ENCODE data around the gene SHB. TPM values are rescaled to one million over a fixed set of nuclear protein-coding genes. Genes with fewer than 3 reads are reported as not detected.

Gene SHB
- polyA plus RNA-seq, 4 donors: 14.8 to 24.6 (median 15.7) TPM

GRCh38 chr9:37995961-37996818 is 72.8 kb downstream of the SHB start:
- no peak for DNase-seq (ENCODE audit: low read depth in 4 of 4, low spot score in 3 of 4)

GRCh38 chr9:37995348-37995737 is 73.7 kb downstream of the SHB start:
- no peak for DNase-seq (ENCODE audit: low read depth in 4 of 4, low spot score in 3 of 4)

GRCh38 chr9:37994639-37995347 is 74.2 kb downstream of the SHB start:
- no peak for DNase-seq (ENCODE audit: low read depth in 4 of 4, low spot score in 3 of 4)

- no peak for DNase-seq (ENCODE audit: low read depth in 4 of 4, low spot score in 3 of 4)
Observed at GRCh38 chr9:37992924-37993349, 76.1 kb downstream of the SHB start.

- no peak for DNase-seq (ENCODE audit: low read depth in 4 of 4, low spot score in 3 of 4)
Observed at GRCh38 chr9:37990404-37991015, 78.5 kb downstream of the SHB start.

GRCh38 chr9:37989701-37990100 is 79.3 kb downstream of the SHB start:
- no peak for DNase-seq (ENCODE audit: low read depth in 4 of 4, low spot score in 3 of 4)

GRCh38 chr9:37988602-37989001 is 80.4 kb downstream of the SHB start:
- no peak for DNase-seq (ENCODE audit: low read depth in 4 of 4, low spot score in 3 of 4)

GRCh38 chr9:37988041-37988440 is 81.0 kb downstream of the SHB start:
- no peak for DNase-seq (ENCODE audit: low read depth in 4 of 4, low spot score in 3 of 4)

GRCh38 chr9:37987467-37987981 is 81.5 kb downstream of the SHB start:
- no peak for DNase-seq (ENCODE audit: low read depth in 4 of 4, low spot score in 3 of 4)

- no peak for DNase-seq (ENCODE audit: low read depth in 4 of 4, low spot score in 3 of 4)
Observed at GRCh38 chr9:37986771-37987258, 82.2 kb downstream of the SHB start.

- DNase-seq (ENCODE audit: low read depth in 4 of 4, low spot score in 3 of 4): no peak
Observed at GRCh38 chr9:37986001-37986400, 83.0 kb downstream of the SHB start.

GRCh38 chr9:37984672-37985611 is 84.1 kb downstream of the SHB start:
- DNase-seq (ENCODE audit: low read depth in 4 of 4, low spot score in 3 of 4): no peak

GRCh38 chr9:37984278-37984671 is 84.8 kb downstream of the SHB start:
- DNase-seq (ENCODE audit: low read depth in 4 of 4, low spot score in 3 of 4): no peak

- no peak for DNase-seq (ENCODE audit: low read depth in 4 of 4, low spot score in 3 of 4)
Observed at GRCh38 chr9:37983381-37984067, 85.5 kb downstream of the SHB start.

GRCh38 chr9:37979844-37980243 is 89.2 kb downstream of the SHB start:
- no peak for DNase-seq (ENCODE audit: low read depth in 4 of 4, low spot score in 3 of 4)

GRCh38 chr9:37978983-37979382 is 90.0 kb downstream of the SHB start:
- DNase-seq (ENCODE audit: low read depth in 4 of 4, low spot score in 3 of 4): no peak

GRCh38 chr9:37978481-37978864 is 90.6 kb downstream of the SHB start:
- no peak for DNase-seq (ENCODE audit: low read depth in 4 of 4, low spot score in 3 of 4)

GRCh38 chr9:37977851-37978480 is 91.1 kb downstream of the SHB start:
- no peak for DNase-seq (ENCODE audit: low read depth in 4 of 4, low spot score in 3 of 4)

All from right renal pelvis (tissue), 4 donors.